BLaER1 treated with 17β-estradiol and CSF1 and Interleukin-3, amounts not matched to agents 10 nM and 100 nM (cell line): ENCODE measurements around the gene NAP1L5.

Experiments
- H3K27ac ChIP-seq, 11 experiments: shearing (Covaris generic); formaldehyde crosslinking; 2 replicates each; pipeline ENCODE4 v1.8.1; 2022
- H3K27me3 ChIP-seq, 11 experiments: shearing (Covaris generic); formaldehyde crosslinking; 2 replicates each; pipeline ENCODE4 v1.8.1; 2022
- H3K36me3 ChIP-seq, 11 experiments: shearing (Covaris generic); formaldehyde crosslinking; 2 replicates each; pipeline ENCODE4 v1.8.1; 2022
- H3K4me1 ChIP-seq, 10 experiments: shearing (Covaris generic); formaldehyde crosslinking; 2 replicates each; pipeline ENCODE4 v1.8.1; 2022
- H3K4me2 ChIP-seq, 11 experiments: shearing (Covaris generic); formaldehyde crosslinking; 2 replicates each; pipeline ENCODE4 v1.8.1; 2022
- H3K4me3 ChIP-seq, 10 experiments: shearing (Covaris generic); formaldehyde crosslinking; 2 replicates each; pipeline ENCODE4 v1.8.1; 2022
- H3K9ac ChIP-seq, 11 experiments: shearing (Covaris generic); formaldehyde crosslinking; 2 replicates each; pipeline ENCODE4 v1.8.1; 2022
- H3K9me3 ChIP-seq, 11 experiments: shearing (Covaris generic); formaldehyde crosslinking; replicated peaks in 1 of 11; 2 replicates each; pipeline ENCODE4 v1.8.1; 2022
- H4K20me1 ChIP-seq, 11 experiments: shearing (Covaris generic); formaldehyde crosslinking; 2 replicates each; pipeline ENCODE4 v1.8.1; 2022
- Cebpa-rat ChIP-seq, 11 experiments: shearing (Covaris generic); IDR thresholded peaks; 2 replicates each; pipeline ENCODE4 v1.8.1; 2022

The NAP1L5 gene

DNA sequence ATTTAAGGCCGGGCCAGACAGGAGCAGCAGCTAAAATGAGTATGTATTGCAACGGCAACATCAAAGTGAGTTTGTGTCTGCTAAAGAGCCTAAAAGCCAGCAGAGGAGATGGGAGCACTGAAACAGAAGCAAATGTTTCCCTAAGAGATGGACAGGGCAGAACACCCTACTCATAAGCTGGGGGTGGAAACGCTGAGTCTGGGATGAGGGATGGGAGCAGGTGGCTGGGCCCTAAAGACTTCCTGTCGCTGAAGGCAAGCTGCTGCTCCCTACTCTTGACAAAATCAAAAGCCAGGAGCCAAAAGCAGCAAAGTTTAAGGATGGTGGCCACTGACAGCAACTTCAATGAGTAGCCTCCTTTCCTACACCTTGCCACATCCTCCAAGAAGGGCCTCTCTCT, 40.6 kb upstream of the NAP1L5 start:
- H3K4me2 ChIP-seq: peak overlapping the region in 6 of 11 experiments; percentile 23 to 62 (median 48); a peak in 9 of 22 replicates
- peaks cover 0 to 31% (median 27%) of the 10 kb centered on the region in 10 experiments; a peak in 16 of 20 replicates for H3K4me1 ChIP-seq
- H3K9me3 ChIP-seq: no peaks in the 10 kb centered on the region
- TF ChIP-seq Cebpa-rat (IDR thresholded peaks at IDR 0.05): no peak
- peaks cover 0 to 53% (median 0%) of the 10 kb centered on the region in 11 experiments; a peak in 3 of 22 replicates for H4K20me1 ChIP-seq
- no peak overlapping the region for H3K27ac ChIP-seq
- no peak overlapping the region for H3K9ac ChIP-seq
- H3K27me3 ChIP-seq: no peaks in the 10 kb centered on the region
- peaks cover 0 to 100% (median 0%) of the 10 kb centered on the region in 11 experiments; a peak in 9 of 22 replicates for H3K36me3 ChIP-seq
- no peak overlapping the region for H3K4me3 ChIP-seq

DNA sequence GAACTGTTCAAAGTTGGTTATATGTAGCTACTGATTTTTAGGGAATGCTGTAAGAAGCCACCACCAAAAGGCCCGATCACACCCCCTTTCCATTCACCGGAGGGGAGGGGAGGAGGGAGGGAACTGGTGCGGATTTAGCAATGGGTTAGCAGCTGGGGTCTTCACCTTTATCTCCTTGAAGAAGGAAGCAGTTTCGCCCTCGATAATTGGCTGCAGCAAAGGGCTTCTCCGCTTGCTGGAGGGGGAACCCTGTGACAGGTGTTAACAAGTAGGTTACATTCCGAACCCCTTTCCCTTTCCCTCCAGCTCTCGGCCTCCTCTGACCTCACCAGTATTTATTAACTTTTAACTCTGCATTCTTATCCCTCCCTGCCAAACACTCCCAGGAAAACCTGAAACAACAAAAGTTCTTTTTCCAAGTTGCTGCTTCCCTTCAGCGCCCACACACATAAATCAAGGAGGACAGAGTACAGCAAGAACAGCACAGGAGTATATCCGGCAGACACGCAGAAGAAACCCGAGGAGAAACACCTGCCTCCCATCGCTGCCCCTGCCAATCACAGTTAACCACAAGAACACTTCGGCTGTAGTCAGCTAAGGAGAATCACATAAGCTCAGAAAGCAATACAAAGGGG, 39.8 kb upstream of the NAP1L5 start:
- Histone ChIP-seq H3K27me3 (no peaks in the 10 kb centered on the region), H3K4me2 (peak overlapping the region in 8 of 11 experiments; percentile 10 to 62 (median 42); a peak in 13 of 22 replicates), H3K27ac (no peak overlapping the region), H3K9me3 (no peaks in the 10 kb centered on the region), H3K4me3 (no peak overlapping the region), H4K20me1 (peaks cover 0 to 49% (median 0%) of the 10 kb centered on the region in 11 experiments; a peak in 3 of 22 replicates), H3K9ac (no peak overlapping the region), H3K4me1 (peaks cover 0 to 24% (median 19%) of the 10 kb centered on the region in 10 experiments; a peak in 16 of 20 replicates), H3K36me3 (peaks cover 0 to 100% (median 0%) of the 10 kb centered on the region in 11 experiments; a peak in 9 of 22 replicates)
- TF ChIP-seq Cebpa-rat (IDR thresholded peaks at IDR 0.05): no peak

DNA sequence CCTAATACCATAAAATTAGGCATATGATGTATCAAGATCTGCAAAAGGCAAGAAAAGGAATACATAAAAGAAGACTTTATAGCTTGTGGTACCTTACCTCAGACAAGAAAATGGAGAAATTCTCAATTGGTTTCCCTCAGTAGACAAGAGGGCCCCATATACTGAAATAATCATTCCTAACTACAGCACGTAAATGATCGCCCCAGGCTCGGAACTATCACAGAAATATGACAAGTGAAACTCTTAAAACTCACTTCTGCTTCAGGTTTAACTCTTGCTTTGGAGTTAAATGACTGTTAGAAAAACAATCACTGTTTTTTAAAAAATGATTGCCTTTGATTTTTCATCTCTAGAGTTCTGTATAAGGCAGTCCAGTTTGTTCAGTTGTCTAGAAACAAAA, 38.6 kb upstream of the NAP1L5 start:
- Histone ChIP-seq H3K36me3 (peaks cover 0 to 100% (median 0%) of the 10 kb centered on the region in 11 experiments; a peak in 9 of 22 replicates), H3K27ac (no peak overlapping the region), H3K4me1 (peaks cover 0 to 15% (median 13%) of the 10 kb centered on the region in 10 experiments; a peak in 14 of 20 replicates), H4K20me1 (peaks cover 0 to 38% (median 0%) of the 10 kb centered on the region in 11 experiments; a peak in 3 of 22 replicates), H3K27me3 (no peaks in the 10 kb centered on the region), H3K9ac (no peak overlapping the region), H3K4me2 (no peak overlapping the region), H3K9me3 (no peaks in the 10 kb centered on the region), H3K4me3 (no peak overlapping the region)
- no peak for TF ChIP-seq Cebpa-rat (IDR thresholded peaks at IDR 0.05)

DNA sequence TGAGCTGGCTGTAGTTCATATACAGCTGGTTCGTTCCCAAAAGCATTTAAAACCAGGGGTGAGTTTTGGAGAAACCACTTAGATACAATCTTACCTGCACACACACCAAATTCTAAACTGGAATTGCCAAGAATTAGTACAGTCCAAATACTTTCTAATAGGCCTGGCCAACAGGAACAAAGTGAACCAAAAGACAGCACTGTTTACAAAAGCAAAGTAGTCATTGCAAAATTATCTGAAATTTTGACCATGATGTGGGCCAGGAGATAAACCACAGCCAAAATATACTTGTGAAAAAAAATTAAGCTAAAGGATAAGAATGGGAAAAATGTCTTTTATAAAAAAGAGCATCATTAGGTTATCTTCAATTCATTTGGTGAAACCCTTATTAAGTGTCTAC, 37.9 kb upstream of the NAP1L5 start:
- Histone ChIP-seq H3K9me3 (no peaks in the 10 kb centered on the region), H3K4me2 (no peak overlapping the region), H3K27ac (no peak overlapping the region), H3K4me1 (peaks cover 0 to 15% (median 13%) of the 10 kb centered on the region in 10 experiments; a peak in 14 of 20 replicates), H3K9ac (no peak overlapping the region), H3K36me3 (peaks cover 0 to 100% (median 0%) of the 10 kb centered on the region in 11 experiments; a peak in 10 of 22 replicates), H3K27me3 (no peaks in the 10 kb centered on the region), H3K4me3 (no peak overlapping the region), H4K20me1 (peaks cover 0 to 35% (median 0%) of the 10 kb centered on the region in 11 experiments; a peak in 3 of 22 replicates)
- TF ChIP-seq Cebpa-rat (IDR thresholded peaks at IDR 0.05): no peak

DNA sequence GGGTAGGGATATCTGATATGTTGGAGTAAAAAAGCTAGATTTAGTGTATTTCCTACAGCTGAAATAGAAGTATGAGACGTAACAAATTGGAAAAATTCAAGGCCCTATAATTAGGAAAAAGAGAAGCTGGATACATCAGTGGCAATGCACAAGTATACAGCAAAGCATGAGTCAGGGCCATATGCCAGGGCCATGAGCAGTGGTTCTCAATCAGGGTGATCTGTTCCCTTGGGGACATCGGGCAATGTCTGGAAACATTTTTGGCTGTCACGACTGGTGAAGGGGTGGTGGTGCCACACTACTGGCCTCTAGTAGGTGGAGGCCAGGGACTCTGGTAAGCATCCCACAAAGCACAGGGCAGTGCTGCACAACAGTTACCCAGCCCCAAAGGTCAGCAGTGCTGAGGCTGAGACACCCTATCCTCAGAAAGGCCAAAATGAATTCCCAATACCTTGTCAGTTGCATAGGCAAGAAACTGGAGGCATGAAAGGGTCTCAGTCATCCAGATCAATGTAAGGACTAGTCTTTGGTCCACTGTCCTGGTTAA, 36.8 kb upstream of the NAP1L5 start:
- no peak overlapping the region for H3K27ac ChIP-seq
- no peak overlapping the region for H3K4me2 ChIP-seq
- H3K4me3 ChIP-seq: no peak overlapping the region

DNA sequence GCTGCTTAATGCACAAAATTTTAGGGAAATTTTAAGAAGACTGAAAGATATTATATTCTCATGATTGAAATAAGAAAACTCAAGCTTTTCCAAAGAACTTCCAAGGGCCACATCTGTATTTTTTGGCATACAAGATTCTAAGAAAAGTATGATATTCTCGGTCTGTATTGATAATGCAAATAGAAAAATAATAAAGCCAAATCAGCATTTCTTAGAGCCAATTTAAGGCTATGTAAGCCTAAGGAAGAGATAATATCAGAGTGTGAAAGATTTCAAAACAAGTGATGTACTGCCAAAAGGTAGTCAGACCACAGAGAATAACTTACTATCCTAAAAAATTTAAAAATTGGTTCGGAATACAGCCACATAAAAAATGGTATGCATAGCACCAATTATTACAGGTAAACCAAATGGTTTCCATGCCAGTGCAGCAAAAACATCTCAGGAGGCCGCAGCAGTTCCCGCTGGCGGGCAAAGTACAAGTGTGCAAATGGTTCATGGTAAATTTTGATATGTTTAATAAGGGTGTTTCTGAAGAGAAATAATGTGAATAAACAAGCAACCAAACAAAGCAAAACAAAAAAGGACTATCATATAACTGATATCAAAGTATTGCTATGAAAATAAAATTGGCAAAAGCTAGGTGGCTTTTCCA, 35.2 kb upstream of the NAP1L5 start:
- H3K4me3 ChIP-seq: no peak overlapping the region
- peaks cover 0 to 32% (median 0%) of the 10 kb centered on the region in 11 experiments; a peak in 3 of 22 replicates for H4K20me1 ChIP-seq
- H3K27ac ChIP-seq: no peak overlapping the region
- H3K9me3 ChIP-seq: no peaks in the 10 kb centered on the region
- no peak overlapping the region for H3K4me2 ChIP-seq
- H3K27me3 ChIP-seq: no peaks in the 10 kb centered on the region
- no peak overlapping the region for H3K9ac ChIP-seq
- no peak for TF ChIP-seq Cebpa-rat (IDR thresholded peaks at IDR 0.05)
- peaks cover 0 to 9% (median 7%) of the 10 kb centered on the region in 10 experiments; a peak in 14 of 20 replicates for H3K4me1 ChIP-seq
- peaks cover 0 to 100% (median 7%) of the 10 kb centered on the region in 11 experiments; a peak in 16 of 22 replicates for H3K36me3 ChIP-seq

More for the DNA sequence above, 36.8 kb upstream of the NAP1L5 start:
- H4K20me1 ChIP-seq: peaks cover 0 to 35% (median 0%) of the 10 kb centered on the region in 11 experiments; a peak in 3 of 22 replicates
- H3K27me3 ChIP-seq: no peaks in the 10 kb centered on the region
- no peaks in the 10 kb centered on the region for H3K9me3 ChIP-seq
- H3K36me3 ChIP-seq: peaks cover 0 to 100% (median 0%) of the 10 kb centered on the region in 11 experiments; a peak in 11 of 22 replicates
- TF ChIP-seq Cebpa-rat (IDR thresholded peaks at IDR 0.05): no peak
- H3K9ac ChIP-seq: no peak overlapping the region
- peaks cover 0 to 15% (median 13%) of the 10 kb centered on the region in 10 experiments; a peak in 14 of 20 replicates for H3K4me1 ChIP-seq

DNA sequence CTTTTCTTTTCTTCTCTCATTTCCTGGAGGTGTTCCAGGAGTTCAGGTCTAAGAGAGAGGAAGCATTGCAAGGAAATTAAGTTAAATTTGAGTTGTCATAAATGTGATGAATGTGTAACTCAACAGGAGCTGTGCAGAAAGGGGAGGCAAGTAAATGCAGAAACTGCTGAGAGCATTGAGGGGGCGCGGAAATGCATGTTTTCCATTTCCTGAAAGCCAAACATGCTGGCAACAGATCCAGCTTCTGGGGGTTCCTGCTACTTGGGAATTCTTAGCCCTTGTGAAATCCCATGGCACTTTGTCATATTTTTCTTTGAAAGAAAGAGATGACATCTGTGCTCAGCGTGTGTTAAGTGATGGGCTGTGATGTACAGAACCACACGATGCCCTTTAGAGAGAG, 33.8 kb upstream of the NAP1L5 start:
- Histone ChIP-seq H3K9me3 (no peaks in the 10 kb centered on the region), H3K27ac (no peak overlapping the region), H3K4me1 (no peaks in the 10 kb centered on the region)

DNA sequence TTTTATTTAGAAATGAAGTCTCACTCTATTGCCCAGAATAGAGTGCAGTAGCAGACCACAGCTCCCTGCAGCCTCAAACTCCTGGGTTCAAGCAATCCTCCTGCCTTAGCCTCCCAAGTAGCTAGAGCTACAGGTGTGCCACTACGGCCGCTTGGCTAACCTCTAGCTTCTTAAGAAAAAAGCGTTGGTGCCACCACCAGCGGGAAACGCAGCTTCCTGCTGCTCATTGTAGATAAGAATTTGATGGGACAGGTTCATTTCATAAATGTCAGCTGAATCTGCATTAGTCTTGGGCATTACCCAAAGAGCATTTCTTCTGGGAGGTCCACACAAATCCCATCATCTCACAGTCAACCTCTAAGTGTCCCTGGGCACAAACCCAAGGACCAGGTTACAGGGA, 33.2 kb upstream of the NAP1L5 start:
- TF ChIP-seq Cebpa-rat (IDR thresholded peaks at IDR 0.05): no peak
- Histone ChIP-seq H4K20me1 (peaks cover 0 to 20% (median 0%) of the 10 kb centered on the region in 11 experiments; a peak in 3 of 22 replicates), H3K27me3 (no peaks in the 10 kb centered on the region)

More for the DNA sequence above, 33.8 kb upstream of the NAP1L5 start:
- H3K4me3 ChIP-seq: no peak overlapping the region
- peaks cover 0 to 20% (median 0%) of the 10 kb centered on the region in 11 experiments; a peak in 3 of 22 replicates for H4K20me1 ChIP-seq
- H3K36me3 ChIP-seq: peaks cover 0 to 100% (median 17%) of the 10 kb centered on the region in 11 experiments; a peak in 17 of 22 replicates
- no peak for TF ChIP-seq Cebpa-rat (IDR thresholded peaks at IDR 0.05)
- no peak overlapping the region for H3K9ac ChIP-seq
- H3K4me2 ChIP-seq: no peak overlapping the region
- no peaks in the 10 kb centered on the region for H3K27me3 ChIP-seq

More for the DNA sequence above, 33.2 kb upstream of the NAP1L5 start:
- Histone ChIP-seq H3K9me3 (no peaks in the 10 kb centered on the region), H3K27ac (no peak overlapping the region), H3K9ac (no peak overlapping the region), H3K4me3 (no peak overlapping the region), H3K4me2 (no peak overlapping the region), H3K36me3 (peaks cover 0 to 100% (median 17%) of the 10 kb centered on the region in 11 experiments; a peak in 17 of 22 replicates), H3K4me1 (no peaks in the 10 kb centered on the region)
